Muscle layer of duodenum (tissue), 2 donors: ENCODE results near the gene IRS2.

Experiments used
- H3K27ac ChIP-seq: one replicate; pipeline ENCODE4 v1.7.0; 2013; ENCODE audit warnings: mild to moderate bottlenecking, low read length
- H3K27me3 ChIP-seq: one replicate; pipeline ENCODE4 v1.7.0; 2013; ENCODE audit warnings: low read depth, mild to moderate bottlenecking, control low read depth, low read length
- H3K36me3 ChIP-seq, 2 donors: one replicate each; pipeline ENCODE4 v1.7.0; 2013; ENCODE audit warnings: low read length in 2 of 2, control low read depth in 1 of 2, mild to moderate bottlenecking in 1 of 2; ENCODE audit not compliant: insufficient read depth in 2 of 2, control insufficient read depth in 1 of 2
- H3K4me1 ChIP-seq, 2 donors: one replicate each; pipeline ENCODE4 v1.7.0; 2013; ENCODE audit warnings: low read length in 2 of 2, mild to moderate bottlenecking in 2 of 2, control low read depth in 1 of 2, moderate library complexity in 1 of 2; ENCODE audit not compliant: insufficient read depth in 2 of 2, control insufficient read depth in 1 of 2
- H3K4me3 ChIP-seq, 2 donors: one replicate each; pipeline ENCODE4 v1.7.0; 2013; ENCODE audit warnings: low read length in 2 of 2, low read depth in 1 of 2, mild to moderate bottlenecking in 1 of 2
- H3K9me3 ChIP-seq, 2 donors: one replicate each; pipeline ENCODE4 v1.7.0; 2013; ENCODE audit warnings: low read length in 2 of 2, control low read depth in 1 of 2, mild to moderate bottlenecking in 1 of 2; ENCODE audit not compliant: control insufficient read depth in 1 of 2
- donor health status: healthy.

Gene IRS2

DNA sequence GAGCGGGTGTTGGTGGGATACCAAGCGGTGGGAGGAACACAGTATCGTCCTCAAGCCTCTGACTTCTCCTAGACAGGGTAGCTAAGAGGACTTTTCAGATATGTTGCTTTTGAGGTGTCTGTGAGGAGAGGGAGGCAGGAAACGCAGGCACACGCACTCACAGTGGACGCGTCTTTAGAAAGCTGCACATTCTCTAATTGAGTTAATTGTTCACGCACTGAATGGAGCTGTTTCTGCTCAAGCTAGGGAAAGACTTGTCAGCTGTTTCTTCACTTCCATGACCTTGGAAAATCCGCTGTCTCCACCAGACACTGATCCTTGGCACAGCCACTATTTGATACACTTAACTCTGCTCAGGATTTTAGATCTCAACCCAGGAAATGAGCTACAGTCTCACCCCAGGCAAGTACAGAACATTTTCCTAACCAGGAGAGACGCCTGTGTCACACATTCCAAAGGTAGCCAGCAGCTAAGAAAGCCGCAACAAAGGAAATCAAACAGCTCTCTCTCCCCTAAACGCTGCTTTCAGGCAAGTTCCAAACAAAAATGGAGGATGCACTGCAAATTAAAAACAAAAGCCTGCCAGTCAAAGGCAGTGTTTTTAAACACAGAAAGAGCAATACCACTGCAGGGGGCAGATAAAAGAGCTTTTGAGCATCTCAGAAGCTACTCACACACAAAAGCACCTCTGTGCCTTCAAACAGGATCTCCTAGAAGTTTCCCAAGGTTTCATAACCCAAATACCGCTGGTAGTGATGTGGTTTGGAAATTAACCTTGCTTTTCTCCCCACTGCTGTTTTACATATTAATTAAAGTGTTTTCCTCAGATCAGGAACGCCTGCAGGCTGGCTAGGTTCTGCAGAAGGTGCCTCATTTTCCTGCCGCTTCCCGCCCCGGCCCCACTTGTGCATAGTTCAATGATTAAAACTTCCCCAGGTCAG is 57.3 kb downstream of the IRS2 start:
- H3K4me3 ChIP-seq = no peak overlapping the region
- H3K36me3 ChIP-seq = no peaks in the 10 kb centered on the region
- H3K27ac ChIP-seq = no peak overlapping the region

DNA sequence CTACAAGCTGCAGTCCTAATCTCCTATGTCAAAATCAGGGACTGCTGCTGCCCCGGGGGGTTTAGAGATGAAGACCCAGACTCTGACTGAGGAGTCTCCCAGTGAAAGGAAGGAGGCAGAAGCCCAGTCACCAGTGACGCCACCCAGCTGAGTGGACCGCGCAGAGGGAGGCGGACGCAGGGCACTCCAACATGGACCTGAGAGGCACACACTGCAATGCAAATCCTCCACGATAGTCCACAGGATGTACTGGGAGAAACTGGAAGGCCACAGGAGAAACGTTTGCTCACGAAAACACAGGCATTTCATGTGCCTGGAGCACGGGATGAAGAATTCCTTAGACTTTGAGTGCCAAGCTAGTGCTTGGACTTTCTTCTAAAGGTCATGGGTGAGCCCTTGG is 58.3 kb downstream of the IRS2 start:
- no peaks in the 10 kb centered on the region for H3K27me3 ChIP-seq
- no peak overlapping the region for H3K27ac ChIP-seq
- no peaks in the 10 kb centered on the region for H3K9me3 ChIP-seq
- H3K4me1 ChIP-seq = peaks cover 0 to 6% of the 10 kb centered on the region in 2 donors
- no peak overlapping the region for H3K4me3 ChIP-seq
- no peaks in the 10 kb centered on the region for H3K36me3 ChIP-seq

More for the DNA sequence above, 57.3 kb downstream of the IRS2 start:
- no peaks in the 10 kb centered on the region for H3K27me3 ChIP-seq
- H3K9me3 ChIP-seq = no peaks in the 10 kb centered on the region
- H3K4me1 ChIP-seq = peaks cover 0 to 6% of the 10 kb centered on the region in 2 donors

DNA sequence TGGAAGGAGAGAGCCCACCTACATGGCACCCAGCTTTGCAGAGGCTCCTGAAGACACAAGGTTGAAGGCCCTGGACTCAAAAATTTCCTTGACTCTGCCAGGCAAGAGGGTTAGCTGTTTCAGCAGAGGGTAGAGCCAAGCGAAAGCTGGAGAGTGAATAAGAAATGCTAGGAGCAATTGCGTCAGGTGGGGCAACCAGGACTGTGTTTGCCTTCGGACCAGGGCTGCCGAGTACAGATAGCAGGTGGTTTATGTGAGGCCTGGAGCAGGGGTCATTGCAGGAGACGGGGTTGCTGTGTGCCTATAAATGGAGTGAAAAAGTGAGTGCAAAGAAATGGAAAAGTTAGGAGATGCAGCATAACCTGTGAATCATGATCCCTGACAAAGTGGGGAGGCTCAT is 59.1 kb downstream of the IRS2 start:
- no peak overlapping the region for H3K4me3 ChIP-seq
- H3K27me3 ChIP-seq = no peaks in the 10 kb centered on the region
- no peaks in the 10 kb centered on the region for H3K36me3 ChIP-seq
- H3K27ac ChIP-seq = no peak overlapping the region
- no peaks in the 10 kb centered on the region for H3K9me3 ChIP-seq
- peaks cover 0 to 6% of the 10 kb centered on the region in 2 donors for H3K4me1 ChIP-seq

DNA sequence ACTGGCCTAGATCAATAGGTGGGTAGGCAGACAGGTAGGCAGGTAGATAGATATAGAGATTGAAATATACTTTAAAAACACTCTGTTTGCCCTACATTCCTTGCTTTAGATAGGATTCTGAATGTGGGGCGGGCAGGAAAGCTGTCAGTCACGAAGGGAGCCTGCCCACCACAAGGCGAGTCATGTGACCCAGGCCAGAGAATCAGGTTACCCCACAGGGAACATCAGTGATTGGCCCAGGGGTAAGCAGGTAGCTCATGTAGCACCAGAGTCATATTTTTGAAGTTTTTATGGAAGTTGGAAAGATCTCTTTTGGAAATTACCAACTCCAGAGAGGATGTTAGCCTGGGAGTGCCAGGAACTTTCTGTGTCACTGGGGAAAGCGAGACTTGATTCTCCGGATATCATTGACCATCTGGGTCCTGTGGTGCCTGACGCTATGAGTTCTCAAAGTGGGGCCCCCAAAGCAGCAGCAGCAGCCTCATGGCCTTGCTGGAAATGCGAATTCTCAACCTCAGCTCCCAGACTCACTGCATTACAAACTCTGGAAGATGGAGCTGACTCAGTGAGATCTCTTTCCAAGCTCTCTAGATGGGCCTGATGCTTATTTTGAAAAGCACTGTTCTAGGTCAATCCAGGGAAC is 60.3 kb downstream of the IRS2 start:
- Histone ChIP-seq H3K27ac (no peak overlapping the region), H3K9me3 (no peaks in the 10 kb centered on the region), H3K27me3 (no peaks in the 10 kb centered on the region), H3K36me3 (no peaks in the 10 kb centered on the region), H3K4me1 (peaks cover 0 to 6% of the 10 kb centered on the region in 2 donors), H3K4me3 (no peak overlapping the region)

DNA sequence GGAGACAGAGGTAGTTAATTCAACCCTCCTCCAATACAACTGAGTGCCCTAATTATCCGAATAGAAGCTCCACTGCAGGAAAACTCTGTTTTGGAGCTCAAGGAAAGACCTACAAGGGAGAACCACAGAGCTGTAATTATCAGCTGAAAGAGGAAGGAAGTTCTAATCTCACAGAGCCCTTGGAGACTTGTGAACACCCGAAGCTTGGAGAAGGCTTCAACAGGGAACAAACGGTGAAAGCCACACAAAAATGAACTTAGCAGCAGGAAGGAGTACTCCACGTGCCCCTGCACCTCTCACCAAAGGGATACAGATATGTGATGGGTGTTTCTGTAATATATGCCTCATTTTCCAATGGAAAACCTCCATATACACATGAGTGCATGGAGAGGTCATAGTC is 61.1 kb downstream of the IRS2 start:
- Histone ChIP-seq H3K27me3 (no peaks in the 10 kb centered on the region), H3K9me3 (no peaks in the 10 kb centered on the region), H3K4me1 (peaks cover 0 to 6% of the 10 kb centered on the region in 2 donors), H3K36me3 (no peaks in the 10 kb centered on the region), H3K4me3 (no peak overlapping the region), H3K27ac (no peak overlapping the region)

DNA sequence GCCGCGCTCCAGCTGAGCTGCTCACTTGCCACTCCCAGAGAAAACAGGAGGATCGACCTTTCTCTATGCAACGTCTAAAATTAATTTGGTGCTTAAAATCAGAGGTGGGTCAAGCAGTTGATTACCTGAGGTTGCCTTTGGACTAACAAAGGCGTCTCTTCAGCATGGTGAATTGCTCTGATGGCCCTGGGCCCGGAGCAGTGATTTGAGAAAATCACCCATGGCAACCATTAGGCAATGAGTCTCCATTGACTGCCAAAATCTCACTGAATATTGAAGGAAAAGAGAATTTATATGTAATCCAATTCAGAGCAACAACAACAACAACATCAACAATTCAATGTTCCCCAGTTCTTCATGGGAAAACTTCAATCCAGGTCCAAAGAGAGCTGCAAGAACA is 61.8 kb downstream of the IRS2 start:
- no peaks in the 10 kb centered on the region for H3K36me3 ChIP-seq
- H3K4me3 ChIP-seq = no peak overlapping the region
- no peaks in the 10 kb centered on the region for H3K9me3 ChIP-seq
- H3K27ac ChIP-seq = no peak overlapping the region
- no peaks in the 10 kb centered on the region for H3K27me3 ChIP-seq
- H3K4me1 ChIP-seq = peaks cover 0 to 5% of the 10 kb centered on the region in 2 donors

DNA sequence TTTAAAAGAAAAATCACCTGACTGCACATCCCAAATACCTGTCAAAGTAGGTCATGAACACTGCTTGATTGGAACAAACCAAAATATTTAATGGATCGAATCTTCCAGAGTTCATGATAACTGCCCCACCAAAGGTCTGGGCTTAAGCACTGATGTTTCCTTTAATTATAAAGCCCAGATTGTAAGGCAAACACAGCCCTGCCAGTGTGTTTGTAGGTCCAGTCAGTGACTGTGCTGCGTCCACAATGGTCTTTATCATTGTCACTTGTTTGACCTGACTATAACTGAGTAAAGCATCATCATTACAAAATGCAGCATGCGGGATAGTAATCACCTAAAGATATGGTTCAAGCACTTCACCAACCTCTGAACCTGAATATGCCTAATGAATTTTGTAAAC is 63.3 kb downstream of the IRS2 start:
- Histone ChIP-seq H3K9me3 (no peaks in the 10 kb centered on the region), H3K27ac (no peak overlapping the region), H3K4me1 (no peaks in the 10 kb centered on the region), H3K27me3 (no peaks in the 10 kb centered on the region), H3K4me3 (no peak overlapping the region), H3K36me3 (no peaks in the 10 kb centered on the region)

DNA sequence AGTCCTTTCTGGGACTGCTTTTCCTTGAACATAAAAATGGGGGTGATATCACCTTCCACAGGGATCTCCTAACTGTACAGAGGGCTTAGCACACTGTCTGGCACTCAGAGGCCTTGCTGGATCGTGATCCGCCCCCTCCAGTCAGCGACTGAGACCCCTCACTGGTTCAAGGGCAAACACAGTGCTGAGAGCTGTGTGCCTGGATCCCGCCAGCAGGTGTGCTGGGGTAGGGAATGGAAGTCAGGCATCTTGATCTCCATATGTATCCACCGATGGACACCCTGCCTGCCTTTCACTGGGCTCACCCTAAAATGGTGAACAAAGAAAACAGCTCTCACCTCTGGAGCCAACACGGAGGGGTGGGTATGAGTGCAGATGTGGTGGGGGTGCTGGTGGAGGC is 64.3 kb downstream of the IRS2 start:
- H3K36me3 ChIP-seq = no peaks in the 10 kb centered on the region
- H3K27ac ChIP-seq = no peak overlapping the region
- H3K4me1 ChIP-seq = no peaks in the 10 kb centered on the region
- no peaks in the 10 kb centered on the region for H3K9me3 ChIP-seq
- no peaks in the 10 kb centered on the region for H3K27me3 ChIP-seq
- H3K4me3 ChIP-seq = no peak overlapping the region

DNA sequence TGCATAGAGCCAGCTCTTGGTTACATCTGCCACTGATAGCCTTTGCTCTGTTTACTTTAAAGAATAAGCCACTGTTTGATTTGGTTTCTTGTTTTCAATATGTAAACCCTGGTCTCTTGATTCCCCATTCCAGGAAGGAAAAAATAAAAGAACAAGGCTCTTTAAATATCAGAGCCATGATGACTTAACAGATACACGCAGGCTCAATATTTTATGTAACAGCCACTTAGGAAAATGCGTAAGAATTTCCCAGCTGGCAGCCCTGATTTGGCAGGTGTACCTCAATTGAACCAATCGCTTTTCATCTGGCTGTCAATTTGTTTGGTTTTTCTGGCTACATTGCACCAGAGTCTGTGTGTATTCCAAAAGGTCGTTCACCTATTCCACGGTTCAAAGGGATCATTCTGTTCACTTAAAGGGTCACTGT is 65.6 kb downstream of the IRS2 start:
- no peaks in the 10 kb centered on the region for H3K4me1 ChIP-seq
- no peaks in the 10 kb centered on the region for H3K27me3 ChIP-seq
- no peaks in the 10 kb centered on the region for H3K9me3 ChIP-seq
- H3K4me3 ChIP-seq = no peak overlapping the region
- no peaks in the 10 kb centered on the region for H3K36me3 ChIP-seq
- no peak overlapping the region for H3K27ac ChIP-seq

DNA sequence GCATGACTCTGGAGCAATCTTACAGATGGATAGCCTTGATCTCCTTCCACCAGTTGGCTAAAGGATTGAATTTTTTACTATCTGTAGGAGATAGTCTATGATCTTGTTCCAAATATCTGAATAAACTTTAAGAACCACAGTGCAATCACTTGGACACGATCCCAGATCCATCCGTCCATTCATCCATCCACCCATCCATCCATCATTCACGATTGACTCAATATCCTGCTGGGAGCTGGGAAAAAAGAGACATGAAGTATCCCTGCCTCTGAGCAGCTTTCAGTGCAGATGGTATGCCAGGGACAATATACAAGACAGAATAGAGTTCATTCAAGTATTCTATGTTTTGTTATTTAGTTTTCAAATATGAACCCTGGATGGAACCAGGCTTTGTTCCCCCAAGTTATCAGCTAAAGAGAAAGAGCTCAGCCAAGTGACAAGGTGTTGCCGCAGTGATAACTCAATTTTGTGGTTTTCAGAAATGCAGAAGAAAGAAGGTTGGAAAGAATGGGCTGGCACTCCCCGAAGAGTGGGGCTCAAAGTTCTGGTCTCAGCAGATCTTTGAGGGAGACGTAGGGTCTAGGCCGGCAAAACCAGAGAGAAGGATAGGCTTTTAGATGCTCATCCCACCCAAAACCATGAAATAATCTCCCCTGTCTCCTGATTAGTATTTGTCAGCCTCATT is 66.3 kb downstream of the IRS2 start:
- Histone ChIP-seq H3K27me3 (no peaks in the 10 kb centered on the region), H3K4me1 (no peaks in the 10 kb centered on the region), H3K27ac (no peak overlapping the region), H3K36me3 (no peaks in the 10 kb centered on the region), H3K4me3 (no peak overlapping the region), H3K9me3 (no peaks in the 10 kb centered on the region)

DNA sequence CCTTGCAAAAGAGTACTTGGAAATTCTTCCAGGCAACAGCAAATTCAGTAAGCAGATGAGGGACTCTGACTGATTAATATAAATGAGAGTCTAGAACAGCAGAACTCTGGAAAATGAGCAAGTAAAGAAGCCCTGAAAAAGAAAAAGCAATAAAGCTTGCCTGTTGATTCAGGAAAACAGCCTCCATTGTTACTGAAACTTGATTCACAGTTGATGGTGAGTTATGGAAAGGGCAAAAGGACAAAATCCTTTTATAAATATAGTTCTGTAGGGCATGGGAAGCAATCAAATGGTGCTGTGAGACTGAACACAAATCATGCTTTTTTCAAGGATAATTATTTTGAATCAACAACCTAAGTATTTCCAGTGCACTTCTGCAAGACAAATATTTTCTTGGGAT is 67.7 kb downstream of the IRS2 start:
- no peaks in the 10 kb centered on the region for H3K4me1 ChIP-seq
- no peak overlapping the region for H3K27ac ChIP-seq
- H3K27me3 ChIP-seq = no peaks in the 10 kb centered on the region
- H3K4me3 ChIP-seq = no peak overlapping the region
- H3K9me3 ChIP-seq = no peaks in the 10 kb centered on the region
- no peaks in the 10 kb centered on the region for H3K36me3 ChIP-seq
